ENCODE results near the gene HSPG2.
"Not testable (repeated sequence)": the region's sequence is repeated elsewhere in the genome, so short reads cannot be mapped to it uniquely, and the experiment has no call there.

Gene HSPG2

GRCh38 chr1:21911205-21912001 lies 25.7 kb downstream of the HSPG2 start:
- no peak for DNase-seq

GRCh38 chr1:21910558-21911204 lies 26.4 kb downstream of the HSPG2 start:
- no peak for DNase-seq

- peak; percentile 56 for DNase-seq
Measured at GRCh38 chr1:21909787-21910503, 27.2 kb downstream of the HSPG2 start.

GRCh38 chr1:21909286-21909759 lies 27.8 kb downstream of the HSPG2 start:
- no peak for DNase-seq

GRCh38 chr1:21907737-21908534 lies 29.2 kb downstream of the HSPG2 start:
- not testable (repeated sequence) for DNase-seq

- no peak for DNase-seq
Measured at GRCh38 chr1:21907079-21907418, 30.1 kb downstream of the HSPG2 start.

GRCh38 chr1:21906173-21907078 lies 30.7 kb downstream of the HSPG2 start:
- no peak for DNase-seq

GRCh38 chr1:21904704-21905520 lies 32.2 kb downstream of the HSPG2 start:
- DNase-seq = peak; percentile 15

- DNase-seq = no peak
Measured at GRCh38 chr1:21904454-21904703, 32.7 kb downstream of the HSPG2 start.

- no peak for DNase-seq
Measured at GRCh38 chr1:21903638-21904453, 33.3 kb downstream of the HSPG2 start.

- no peak for DNase-seq
Measured at GRCh38 chr1:21902026-21903012, 34.8 kb downstream of the HSPG2 start.

GRCh38 chr1:21901473-21901847 lies 35.6 kb downstream of the HSPG2 start:
- no peak for DNase-seq

GRCh38 chr1:21900766-21901472 lies 36.2 kb downstream of the HSPG2 start:
- no peak for DNase-seq

- no peak for DNase-seq
Measured at GRCh38 chr1:21899987-21900386, 37.1 kb downstream of the HSPG2 start.

GRCh38 chr1:21899267-21899810 lies 37.8 kb downstream of the HSPG2 start:
- DNase-seq = no peak

- no peak for DNase-seq
Measured at GRCh38 chr1:21898326-21899200, 38.5 kb downstream of the HSPG2 start.

- DNase-seq = no peak
Measured at GRCh38 chr1:21897844-21898243, 39.3 kb downstream of the HSPG2 start.
